Esophagus (tissue), 2 donors: ENCODE measurements around the gene LCE6A. TPM values are rescaled to one million over a fixed set of nuclear protein-coding genes. Genes with fewer than 3 reads are reported as not detected.

Experiments
- H3K27ac ChIP-seq, 2 donors: one replicate each; pipeline ENCODE4 v1.5.1; 2013; ENCODE audit warnings: low read depth in 2 of 2, mild to moderate bottlenecking in 2 of 2, inconsistent platforms in 1 of 2, low read length in 1 of 2, moderate library complexity in 1 of 2
- H3K27me3 ChIP-seq, 2 donors: one replicate each; pipeline ENCODE4 v1.6.1; 2013; ENCODE audit warnings: low read length in 2 of 2, control low read depth in 1 of 2, mild to moderate bottlenecking in 1 of 2; ENCODE audit not compliant: insufficient read depth in 2 of 2, control insufficient read depth in 1 of 2
- H3K36me3 ChIP-seq, 2 donors: one replicate each; pipeline ENCODE4 v1.6.1; 2013; ENCODE audit warnings: low read length in 1 of 2; ENCODE audit not compliant: control insufficient read depth in 2 of 2, insufficient read depth in 2 of 2
- H3K4me1 ChIP-seq, 2 donors: one replicate each; pipeline ENCODE4 v1.6.1; 2013; ENCODE audit warnings: low read length in 1 of 2; ENCODE audit not compliant: control insufficient read depth in 2 of 2, insufficient read depth in 2 of 2
- H3K4me3 ChIP-seq, 2 donors: one replicate each; pipeline ENCODE4 v1.5.1; 2013; ENCODE audit warnings: low read length in 2 of 2, mild to moderate bottlenecking in 2 of 2, low read depth in 1 of 2, moderate library complexity in 1 of 2
- H3K9me3 ChIP-seq, 2 donors: one replicate each; pipeline ENCODE4 v1.6.1; 2013; ENCODE audit warnings: mild to moderate bottlenecking in 2 of 2, low read depth in 1 of 2, low read length in 1 of 2, moderate library complexity in 1 of 2; ENCODE audit not compliant: control insufficient read depth in 2 of 2, insufficient read depth in 1 of 2
- WGBS, 2 donors: extraction: QIAGEN DNeasy Blood & Tissue Kit; methylation state at CpG; one replicate each; pipeline ENCODE4 v1.1.7; 2013; 5-methylcytosine and 5-hydroxymethylcytosine counted together
- polyA plus RNA-seq, 2 donors: library from polyadenylated mRNA; stranded (reverse); fragments of 200-250 nt; gene quantifications; one replicate each; pipeline ENCODE4 v1.2.3, GENCODE V29; 2013
- donor health status: healthy with polysubstance abuse.
- donor health status: Bipolar disorder and iron deficiency.

The LCE6A gene
- polyA plus RNA-seq, 2 donors, result not detected

- H3K4me1 ChIP-seq, result peaks cover 0 to 2% of the 10 kb centered on the region in 2 donors
- H3K36me3 ChIP-seq, result no peaks in the 10 kb centered on the region
- no peaks in the 10 kb centered on the region for H3K27me3 ChIP-seq
- no peak within 1 kb of the TSS for H3K4me3 ChIP-seq
- no peaks in the 10 kb centered on the region for H3K9me3 ChIP-seq
- H3K27ac ChIP-seq, result no peak within 1 kb of the TSS
- WGBS, 2 donors, result 81 to 87% methylated on average over 2 of the region's 2 CpGs
These were observed 15.5 kb upstream of the LCE6A start, which contains the start of gene LCE1A for GRCh38 chr1:152827173-152827572. LCE1A (plus strand) TSS chr1:152827473; CDS start chr1:152827473, 0 bp downstream.

- 38 to 43% methylated on average over 2 of the region's 2 CpGs for WGBS, 2 donors
- H3K4me1 ChIP-seq, result no peaks in the 10 kb centered on the region
- H3K27me3 ChIP-seq, result no peaks in the 10 kb centered on the region
- no peaks in the 10 kb centered on the region for H3K36me3 ChIP-seq
- no peak overlapping the region for H3K4me3 ChIP-seq
- H3K27ac ChIP-seq, result no peak overlapping the region
- no peaks in the 10 kb centered on the region for H3K9me3 ChIP-seq
These were observed 5.8 kb upstream of the LCE6A start for GRCh38 chr1:152836870-152837269.

GRCh38 chr1:152855661-152856060 lies 13.0 kb downstream of the LCE6A start:
- no peaks in the 10 kb centered on the region for H3K9me3 ChIP-seq
- H3K27me3 ChIP-seq, result no peaks in the 10 kb centered on the region
- no peak overlapping the region for H3K27ac ChIP-seq
- no peak overlapping the region for H3K4me3 ChIP-seq
- H3K4me1 ChIP-seq, result no peaks in the 10 kb centered on the region
- 42 to 54% methylated on average over 2 of the region's 2 CpGs for WGBS, 2 donors
- no peaks in the 10 kb centered on the region for H3K36me3 ChIP-seq

- no peak overlapping the region for H3K27ac ChIP-seq
- no peaks in the 10 kb centered on the region for H3K9me3 ChIP-seq
- no peaks in the 10 kb centered on the region for H3K27me3 ChIP-seq
- H3K4me3 ChIP-seq, result no peak overlapping the region
- 49 to 50% methylated on average over 1 of the region's 1 CpG for WGBS, 2 donors
- peaks cover 0 to 1% of the 10 kb centered on the region in 2 donors for H3K4me1 ChIP-seq
- H3K36me3 ChIP-seq, result no peaks in the 10 kb centered on the region
These were observed 15.4 kb downstream of the LCE6A start for GRCh38 chr1:152858062-152858461.

GRCh38 chr1:152859696-152860095 lies 17.0 kb downstream of the LCE6A start, which contains the start of gene LCE7A:
LCE7A (plus strand) TSS chr1:152859996; CDS start chr1:152860698, 702 bp downstream.
- WGBS, 2 donors, result 88 to 93% methylated on average over 3 of the region's 3 CpGs
- H3K27ac ChIP-seq, result no peak within 1 kb of the TSS
- no peak within 1 kb of the TSS for H3K4me3 ChIP-seq
- no peaks in the 10 kb centered on the region for H3K36me3 ChIP-seq
- H3K9me3 ChIP-seq, result no peaks in the 10 kb centered on the region
- H3K4me1 ChIP-seq, result peaks cover 0 to 1% of the 10 kb centered on the region in 2 donors
- no peaks in the 10 kb centered on the region for H3K27me3 ChIP-seq

- H3K9me3 ChIP-seq, result no peaks in the 10 kb centered on the region
- H3K27ac ChIP-seq, result no peak overlapping the region
- H3K27me3 ChIP-seq, result no peaks in the 10 kb centered on the region
- no peaks in the 10 kb centered on the region for H3K36me3 ChIP-seq
- H3K4me3 ChIP-seq, result no peak overlapping the region
- WGBS, 2 donors, result 84 to 86% methylated on average over 3 of the region's 3 CpGs
- peaks cover 0 to 1% of the 10 kb centered on the region in 2 donors for H3K4me1 ChIP-seq
These were observed 17.5 kb downstream of the LCE6A start for GRCh38 chr1:152860129-152860528.

GRCh38 chr1:152861374-152861773 lies 18.7 kb downstream of the LCE6A start:
- H3K4me3 ChIP-seq, result no peak overlapping the region
- no peaks in the 10 kb centered on the region for H3K9me3 ChIP-seq
- H3K27ac ChIP-seq, result no peak overlapping the region
- WGBS, 2 donors, result 74 to 88% methylated on average over 4 of the region's 4 CpGs
- H3K4me1 ChIP-seq, result peaks cover 0 to 1% of the 10 kb centered on the region in 2 donors
- H3K27me3 ChIP-seq, result no peaks in the 10 kb centered on the region
- H3K36me3 ChIP-seq, result no peaks in the 10 kb centered on the region

- H3K36me3 ChIP-seq, result no peaks in the 10 kb centered on the region
- H3K4me1 ChIP-seq, result peaks cover 0 to 1% of the 10 kb centered on the region in 2 donors
- no peak overlapping the region for H3K27ac ChIP-seq
- H3K9me3 ChIP-seq, result no peaks in the 10 kb centered on the region
- no peaks in the 10 kb centered on the region for H3K27me3 ChIP-seq
- no peak overlapping the region for H3K4me3 ChIP-seq
These were observed 21.8 kb downstream of the LCE6A start for GRCh38 chr1:152864443-152864842.

GRCh38 chr1:152866321-152866720 lies 23.7 kb downstream of the LCE6A start:
- Histone ChIP-seq H3K36me3 (no peaks in the 10 kb centered on the region), H3K4me1 (peaks cover 0 to 1% of the 10 kb centered on the region in 2 donors), H3K27ac (no peak overlapping the region), H3K9me3 (no peaks in the 10 kb centered on the region), H3K27me3 (no peaks in the 10 kb centered on the region), H3K4me3 (no peak overlapping the region)
- WGBS, 2 donors, result 76 to 82% methylated on average over 2 of the region's 2 CpGs

GRCh38 chr1:152869808-152870419 lies 27.3 kb downstream of the LCE6A start:
- no peaks in the 10 kb centered on the region for H3K36me3 ChIP-seq
- H3K4me3 ChIP-seq, result no peak overlapping the region
- no peaks in the 10 kb centered on the region for H3K9me3 ChIP-seq
- H3K4me1 ChIP-seq, result no peaks in the 10 kb centered on the region
- 34% methylated on average over 9 of the region's 9 CpGs for WGBS, 2 donors
- no peaks in the 10 kb centered on the region for H3K27me3 ChIP-seq
- no peak overlapping the region for H3K27ac ChIP-seq
